GM18498 (cell line): ENCODE results near the gene VSTM4.

Experiments used
- ATAC-seq: cut with Tn5 transposase; IDR thresholded peaks from one replicate; pipeline ENCODE4 v1.9.1; 2021; ENCODE audit warnings: mild to moderate bottlenecking, moderate library complexity; ENCODE audit not compliant: unreplicated experiment

The VSTM4 gene

GRCh38 chr10:49115015-49115795 lies at the start of gene VSTM4:
Gene VSTM4, minus strand, starts transcription at chr10:49115522. Its CDS starts 37 bp downstream, at chr10:49115485.
- no peak for ATAC-seq

- peak; percentile 84 for ATAC-seq
These were observed 49.4 kb upstream of the VSTM4 start for GRCh38 chr10:49164559-49165188.

GRCh38 chr10:49163741-49164140 lies 48.4 kb upstream of the VSTM4 start:
- ATAC-seq: no peak

GRCh38 chr10:49162761-49163310 lies 47.5 kb upstream of the VSTM4 start:
- ATAC-seq: no peak

GRCh38 chr10:49162063-49162462 lies 46.7 kb upstream of the VSTM4 start:
- ATAC-seq: no peak

- no peak for ATAC-seq
These were observed 46.2 kb upstream of the VSTM4 start for GRCh38 chr10:49161411-49161997.

GRCh38 chr10:49160814-49161213 lies 45.5 kb upstream of the VSTM4 start:
- no peak for ATAC-seq

GRCh38 chr10:49160110-49160509 lies 44.8 kb upstream of the VSTM4 start:
- no peak for ATAC-seq

- no peak for ATAC-seq
These were observed 43.6 kb upstream of the VSTM4 start for GRCh38 chr10:49158915-49159314.

- no peak for ATAC-seq
These were observed 43.1 kb upstream of the VSTM4 start for GRCh38 chr10:49158404-49158803.

- ATAC-seq: no peak
These were observed 41.9 kb upstream of the VSTM4 start for GRCh38 chr10:49157229-49157628.

GRCh38 chr10:49154641-49155040 lies 39.3 kb upstream of the VSTM4 start:
- no peak for ATAC-seq

GRCh38 chr10:49153971-49154370 lies 38.6 kb upstream of the VSTM4 start:
- ATAC-seq: no peak

GRCh38 chr10:49153115-49153514 lies 37.8 kb upstream of the VSTM4 start:
- no peak for ATAC-seq

- no peak for ATAC-seq
These were observed 37.3 kb upstream of the VSTM4 start for GRCh38 chr10:49152663-49153062.

GRCh38 chr10:49152037-49152436 lies 36.7 kb upstream of the VSTM4 start:
- no peak for ATAC-seq

- no peak for ATAC-seq
These were observed 36.2 kb upstream of the VSTM4 start for GRCh38 chr10:49151481-49151880.

GRCh38 chr10:49151025-49151445 lies 35.7 kb upstream of the VSTM4 start:
- no peak for ATAC-seq

- no peak for ATAC-seq
These were observed 35.1 kb upstream of the VSTM4 start for GRCh38 chr10:49150426-49150825.

- no peak for ATAC-seq
These were observed 34.6 kb upstream of the VSTM4 start for GRCh38 chr10:49149881-49150280.

- ATAC-seq: no peak
These were observed 28.9 kb upstream of the VSTM4 start for GRCh38 chr10:49144058-49144720.
